HG03354 (cell line): Measurements from ENCODE around the gene ATP6V1B1.
"Not testable (repeated sequence)": the region's sequence is repeated elsewhere in the genome, so short reads cannot be mapped to it uniquely, and the experiment has no call there.

ENCODE experiments used
- ATAC-seq: cut with Tn5 transposase; IDR thresholded peaks from one replicate; pipeline ENCODE4 v1.9.1; 2021; ENCODE audit warnings: mild to moderate bottlenecking; ENCODE audit not compliant: unreplicated experiment, poor library complexity, severe bottlenecking

ATP6V1B1 gene

DNA sequence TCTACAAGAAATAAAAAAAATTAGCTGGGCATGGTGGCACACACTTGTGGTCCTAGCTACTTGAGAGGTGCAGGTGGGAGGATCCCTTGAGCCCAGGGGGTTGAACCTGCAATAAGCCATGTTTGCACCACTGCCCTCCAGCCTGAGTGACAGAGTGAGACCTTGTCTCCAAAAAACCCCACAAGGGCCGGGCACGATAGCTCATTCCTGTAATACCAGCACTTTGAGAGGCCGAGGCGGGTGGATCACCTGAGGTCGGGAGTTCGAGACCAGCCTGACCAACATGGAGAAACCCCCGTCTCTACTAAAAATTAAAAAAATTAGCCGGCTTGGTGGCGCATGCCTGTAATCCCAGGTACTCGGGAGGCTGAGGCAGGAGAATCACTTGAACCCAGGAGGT, 64.2 kb downstream of the ATP6V1B1 start:
- ATAC-seq, result not testable (repeated sequence)

- ATAC-seq, result peak; percentile 95
Measured at GRCh38 chr2:71000780-71001591, 65.3 kb downstream of the ATP6V1B1 start.

DNA sequence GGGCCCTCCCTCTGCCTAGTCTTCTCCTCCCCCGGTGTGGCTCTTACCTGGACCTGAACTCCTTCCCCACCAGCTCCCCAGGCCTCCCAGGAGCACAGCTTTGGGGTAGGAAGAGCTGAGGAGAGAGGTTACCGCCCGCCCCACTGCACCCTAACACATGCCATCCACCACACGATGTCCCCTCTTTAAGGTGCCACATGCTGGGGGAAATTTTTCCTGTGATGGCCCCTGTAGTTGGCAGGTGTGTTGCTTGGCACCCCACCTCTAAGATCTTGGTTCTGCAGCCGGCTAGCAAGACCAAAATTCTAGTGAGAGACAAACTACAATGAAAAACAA, 65.9 kb downstream of the ATP6V1B1 start:
- no peak for ATAC-seq

GRCh38 chr2:71001981-71002570, 66.4 kb downstream of the ATP6V1B1 start:
- no peak for ATAC-seq

DNA sequence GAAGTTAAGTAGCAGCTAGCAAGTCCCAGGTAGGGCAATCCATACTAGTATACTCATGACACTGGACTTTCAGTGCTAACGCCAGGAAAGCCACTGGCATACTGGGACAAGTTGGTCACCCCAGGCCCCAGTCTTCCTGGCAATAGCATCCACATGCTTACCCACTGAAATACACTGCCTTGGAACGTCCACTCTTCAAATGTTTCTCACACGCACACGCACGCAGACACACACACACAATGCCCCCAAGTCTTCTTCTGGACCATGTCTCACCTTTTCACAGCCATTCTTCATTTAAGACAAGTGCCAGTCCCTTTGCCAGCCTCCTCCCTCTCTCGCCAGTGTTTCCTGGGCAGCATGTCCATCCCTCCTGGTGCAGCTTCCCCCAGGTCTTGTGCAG, 67.7 kb downstream of the ATP6V1B1 start:
- ATAC-seq, result no peak

DNA sequence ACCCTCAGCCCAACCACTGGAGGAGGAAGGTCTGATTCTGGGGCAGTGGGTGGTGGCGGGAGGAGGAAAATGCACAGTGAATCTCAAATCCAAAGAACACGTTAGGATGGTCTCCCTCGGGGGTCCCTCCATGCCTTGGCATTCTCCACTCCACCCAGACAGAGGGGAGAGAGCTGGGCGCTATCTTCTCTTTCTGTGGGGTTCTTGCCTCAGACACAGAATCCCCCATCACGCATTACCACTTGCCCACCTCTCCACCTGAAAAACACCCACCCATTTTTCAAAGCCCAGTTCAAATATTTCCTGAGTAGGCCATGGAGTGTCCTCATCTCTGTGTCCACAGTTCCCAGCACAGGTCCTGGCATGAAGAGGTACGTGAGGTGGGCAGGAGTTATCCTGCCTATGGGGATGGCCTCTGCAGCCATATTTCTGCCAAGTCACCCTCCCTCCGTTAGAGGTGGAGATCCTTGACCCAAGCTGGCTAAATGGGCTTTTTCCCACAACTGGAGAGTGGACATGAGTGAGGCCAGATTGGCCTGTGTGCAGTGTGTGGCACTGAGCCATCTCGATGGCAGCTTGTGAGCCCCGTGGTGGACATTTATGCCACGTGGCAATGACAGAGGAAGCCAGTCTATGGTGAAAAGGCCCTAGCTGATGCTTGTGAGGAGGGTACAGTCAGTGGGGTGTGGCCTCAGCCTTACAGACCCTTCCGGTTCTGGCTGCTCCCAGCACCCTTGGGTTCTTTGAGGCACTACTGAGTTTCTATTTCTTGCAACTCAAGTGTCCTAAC, 68.5 kb downstream of the ATP6V1B1 start:
- ATAC-seq, result no peak

- ATAC-seq, result no peak
Measured at GRCh38 chr2:71004857-71005256, 69.2 kb downstream of the ATP6V1B1 start.

GRCh38 chr2:71005271-71006202, 69.8 kb downstream of the ATP6V1B1 start:
- ATAC-seq, result no peak

GRCh38 chr2:71006323-71006722, 70.6 kb downstream of the ATP6V1B1 start:
- no peak for ATAC-seq

GRCh38 chr2:71006955-71007799, 71.5 kb downstream of the ATP6V1B1 start:
- ATAC-seq, result no peak

DNA sequence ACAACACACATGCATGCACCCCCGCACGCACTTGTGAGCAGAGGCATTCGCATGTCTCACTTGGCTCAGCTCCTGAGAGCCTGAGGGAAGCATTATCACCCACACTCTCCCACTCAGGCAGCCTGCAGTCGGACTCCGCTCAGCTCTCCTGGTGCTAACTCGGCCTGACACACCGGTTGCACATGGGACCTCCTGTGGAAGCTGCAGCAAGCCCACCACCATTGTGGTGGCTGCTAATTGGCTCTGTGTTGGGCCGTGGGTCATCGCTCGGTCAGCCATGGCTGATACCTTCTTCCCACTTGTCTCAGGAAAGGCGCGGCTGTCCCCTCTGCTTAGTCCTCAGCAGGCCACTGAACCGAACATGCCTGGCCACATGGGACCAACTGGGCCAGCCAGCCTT, 72.6 kb downstream of the ATP6V1B1 start:
- no peak for ATAC-seq

DNA sequence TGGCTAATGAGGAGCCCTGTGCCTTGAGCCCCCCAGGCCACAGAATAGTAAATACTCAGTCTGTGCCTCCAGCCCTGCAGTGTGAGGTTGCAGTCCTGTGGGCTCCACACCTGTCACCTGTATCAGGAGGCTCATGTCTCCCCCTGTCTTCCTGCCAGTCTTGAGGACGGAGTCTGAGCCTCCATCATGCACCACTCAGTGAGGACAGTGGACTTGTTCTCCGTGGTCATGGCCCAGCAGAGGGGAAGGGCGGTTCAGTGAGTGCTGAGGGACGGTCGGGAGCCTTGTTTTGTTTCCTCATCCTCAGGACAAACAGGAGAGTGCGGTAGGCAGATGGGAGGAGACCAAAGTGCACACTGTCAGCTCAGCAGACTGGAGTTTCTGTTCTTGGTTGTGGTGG, 76.1 kb downstream of the ATP6V1B1 start:
- ATAC-seq, result not testable (repeated sequence)
